ENCODE measurements around the gene ERO1B.
"Not testable (repeated sequence)": the region's sequence is repeated elsewhere in the genome, so short reads cannot be mapped to it uniquely, and the experiment has no call there.

ERO1B gene, protein sequence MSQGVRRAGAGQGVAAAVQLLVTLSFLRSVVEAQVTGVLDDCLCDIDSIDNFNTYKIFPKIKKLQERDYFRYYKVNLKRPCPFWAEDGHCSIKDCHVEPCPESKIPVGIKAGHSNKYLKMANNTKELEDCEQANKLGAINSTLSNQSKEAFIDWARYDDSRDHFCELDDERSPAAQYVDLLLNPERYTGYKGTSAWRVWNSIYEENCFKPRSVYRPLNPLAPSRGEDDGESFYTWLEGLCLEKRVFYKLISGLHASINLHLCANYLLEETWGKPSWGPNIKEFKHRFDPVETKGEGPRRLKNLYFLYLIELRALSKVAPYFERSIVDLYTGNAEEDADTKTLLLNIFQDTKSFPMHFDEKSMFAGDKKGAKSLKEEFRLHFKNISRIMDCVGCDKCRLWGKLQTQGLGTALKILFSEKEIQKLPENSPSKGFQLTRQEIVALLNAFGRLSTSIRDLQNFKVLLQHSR

DNA sequence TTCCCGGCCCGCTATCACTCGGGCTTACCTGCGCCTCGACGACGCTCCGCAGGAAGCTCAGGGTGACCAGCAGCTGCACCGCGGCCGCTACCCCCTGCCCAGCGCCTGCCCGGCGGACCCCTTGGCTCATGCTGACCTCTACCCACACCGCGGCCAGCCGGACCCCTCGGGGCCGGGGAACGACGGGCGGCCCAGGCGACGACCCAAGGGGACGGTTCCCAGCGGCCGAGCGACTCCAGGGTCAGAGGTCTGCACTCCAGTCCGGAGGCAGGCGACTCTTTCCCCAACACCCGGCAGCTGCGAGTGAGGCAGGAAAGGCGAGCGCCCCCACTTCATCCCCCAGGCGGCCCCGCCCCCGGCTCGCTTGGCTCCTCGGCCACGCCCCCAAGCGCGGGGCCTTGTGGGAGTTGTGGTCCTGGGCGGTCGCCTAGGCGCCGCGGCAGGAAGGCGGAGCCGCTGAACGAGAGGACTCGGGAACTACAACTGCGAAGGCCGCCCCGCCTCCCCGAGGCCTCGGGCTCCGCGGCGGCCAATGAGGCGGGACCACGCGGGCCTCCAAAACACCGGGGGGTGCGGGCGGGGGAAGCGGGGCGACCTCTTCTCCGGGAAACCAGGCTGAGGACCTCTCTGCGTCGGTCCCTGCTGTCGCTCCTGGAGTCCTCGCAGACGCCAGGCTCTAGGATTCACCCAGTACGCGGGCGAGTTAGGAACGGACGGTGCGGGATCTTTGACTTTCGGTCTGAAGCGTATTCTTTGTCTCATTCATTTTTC is at the start of gene ERO1B:
Gene ERO1B, minus strand, starts transcription at position 305 of the 771 bp plus-strand sequence. Its CDS starts 175 bp downstream, at position 130.
- peak; percentile 99 for DNase-seq

DNA sequence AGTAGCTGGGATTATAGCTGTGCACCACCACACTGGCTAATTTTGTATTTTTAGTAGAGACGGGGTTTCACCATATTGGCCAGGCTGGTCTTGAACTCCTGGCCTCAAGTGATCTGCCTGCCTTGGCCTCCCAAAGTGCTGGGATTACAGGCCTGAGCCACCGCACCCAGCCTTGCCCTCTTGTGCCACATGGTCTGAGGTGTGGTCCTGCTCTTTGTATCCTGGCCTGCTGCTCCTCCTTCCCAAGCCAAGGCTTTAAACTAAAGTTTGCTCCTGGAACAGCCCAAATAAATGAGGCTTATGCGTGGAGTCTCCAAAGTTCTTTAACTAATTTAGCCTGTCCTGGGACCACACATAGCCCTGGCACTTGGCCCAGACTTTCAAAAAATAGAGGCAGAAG is 49.7 kb upstream of the ERO1B start:
- DNase-seq = not testable (repeated sequence)

DNA sequence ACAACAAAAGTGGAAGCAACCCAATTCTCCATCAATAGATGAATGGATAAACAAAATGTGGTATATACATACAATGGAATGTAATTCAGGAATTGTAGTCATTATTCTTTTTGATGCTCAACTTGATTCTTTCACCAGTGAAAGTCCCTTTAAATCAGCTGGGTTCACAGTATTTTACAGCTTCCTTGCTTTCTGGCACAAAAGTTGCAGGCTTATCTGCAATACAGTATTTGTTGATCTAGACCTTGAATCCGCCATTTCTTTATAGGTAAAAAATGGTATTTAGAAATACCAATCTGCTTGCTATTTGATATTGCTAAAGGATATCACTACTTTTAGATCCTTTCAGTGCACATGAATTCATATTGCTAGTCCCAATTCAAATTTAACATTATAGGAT is 44.7 kb upstream of the ERO1B start:
- DNase-seq = no peak

DNA sequence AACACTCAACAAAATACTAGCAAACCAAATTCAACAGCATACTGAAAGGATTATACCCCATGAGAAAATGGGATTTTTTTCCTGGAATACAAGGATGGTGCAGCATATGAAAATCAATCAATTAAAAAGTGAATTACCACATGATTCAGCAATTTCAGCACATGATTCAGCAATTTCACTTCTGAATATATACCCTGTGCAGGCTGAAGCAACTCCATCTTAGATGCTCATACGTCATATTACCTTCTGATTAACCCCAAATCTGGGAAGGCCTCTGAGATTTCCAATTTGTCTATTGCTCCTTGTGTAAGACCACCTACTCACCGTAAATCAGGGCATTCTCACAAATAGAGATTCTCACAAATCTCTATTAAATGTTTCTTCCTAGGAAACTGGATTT is 43.8 kb upstream of the ERO1B start:
- no peak for DNase-seq

DNA sequence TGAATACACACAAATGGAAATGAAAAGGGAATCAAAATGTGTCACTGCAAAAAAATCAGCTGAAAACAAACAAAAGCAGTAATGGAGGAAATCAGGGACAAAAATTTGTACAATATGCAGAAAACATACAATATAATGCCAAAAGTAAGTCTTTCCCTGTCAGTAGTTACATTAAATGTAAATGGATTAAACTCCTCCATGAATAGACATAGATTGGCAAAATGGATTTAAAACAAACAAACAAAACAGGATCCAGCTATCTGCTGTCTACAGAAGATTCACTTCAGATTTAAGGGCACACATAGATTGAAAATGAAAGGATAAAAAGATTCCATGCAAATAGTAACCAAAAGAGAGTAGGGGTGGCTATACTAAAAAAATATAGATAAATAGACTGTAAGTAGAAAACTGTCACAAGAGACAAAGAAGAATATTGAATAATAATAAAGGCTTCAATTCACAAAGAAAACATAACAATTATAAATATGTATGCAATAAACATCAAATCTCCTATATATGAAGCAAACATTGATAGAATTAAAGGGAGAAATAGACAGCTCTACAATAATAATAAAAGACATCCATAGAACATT is 42.2 kb upstream of the ERO1B start:
- DNase-seq = no peak

DNA sequence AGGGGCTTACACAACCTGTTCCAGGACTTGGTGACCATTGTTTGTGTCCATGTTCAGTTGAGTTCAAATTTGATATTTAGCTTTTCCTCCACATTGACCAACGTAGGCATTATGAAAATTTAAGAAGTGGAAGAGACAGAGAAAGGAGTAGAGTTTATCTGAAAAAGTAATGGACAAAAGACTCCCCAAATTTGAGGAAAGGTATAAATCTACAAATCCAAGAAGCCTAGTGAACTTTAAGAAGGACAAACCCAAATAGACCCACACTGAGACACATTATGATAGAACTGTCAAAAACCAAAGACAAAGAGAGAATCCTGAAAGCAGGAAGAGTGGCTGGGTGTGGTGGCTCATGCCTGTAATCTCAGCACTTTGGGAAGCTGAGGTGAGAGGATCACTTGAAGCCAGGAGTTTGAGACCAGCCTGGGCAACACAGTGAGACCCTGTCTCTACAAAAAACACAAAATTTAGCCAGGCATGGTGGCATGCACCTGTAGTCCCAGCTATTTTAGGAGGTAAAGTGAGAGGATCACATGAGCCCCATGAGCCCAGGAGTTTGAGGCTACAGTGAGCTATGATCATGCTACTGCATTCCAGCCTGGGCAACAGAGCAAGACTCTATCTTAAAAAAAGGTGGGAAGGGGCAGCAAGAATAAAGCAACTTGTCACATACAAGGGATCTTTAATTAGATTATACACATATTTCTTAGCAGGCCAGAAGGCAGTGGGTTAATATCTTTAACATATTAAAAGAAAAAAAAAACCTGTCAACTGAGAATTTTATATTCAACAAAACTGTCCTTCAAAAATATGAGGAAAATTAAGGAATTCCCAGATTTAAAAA is 41.0 kb upstream of the ERO1B start:
- no peak for DNase-seq

DNA sequence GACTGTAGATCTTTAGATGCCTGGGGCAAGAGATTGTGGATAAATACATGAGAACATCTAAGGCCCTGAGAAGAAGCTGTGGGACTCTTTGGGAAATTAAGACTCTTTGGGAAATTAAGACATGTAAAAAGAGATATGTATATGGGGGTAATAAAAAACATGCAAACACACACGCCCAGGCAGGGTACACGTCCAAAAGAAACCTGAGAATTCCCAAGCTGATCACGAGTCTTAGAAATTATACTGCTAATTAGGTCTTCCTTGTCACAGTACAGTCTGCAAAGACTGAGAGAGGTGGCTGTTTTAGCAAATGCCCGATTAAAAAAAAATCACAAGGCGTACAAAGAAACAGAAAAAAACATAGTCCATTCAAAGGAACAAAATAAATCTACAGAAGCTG is 39.3 kb upstream of the ERO1B start:
- no peak for DNase-seq

DNA sequence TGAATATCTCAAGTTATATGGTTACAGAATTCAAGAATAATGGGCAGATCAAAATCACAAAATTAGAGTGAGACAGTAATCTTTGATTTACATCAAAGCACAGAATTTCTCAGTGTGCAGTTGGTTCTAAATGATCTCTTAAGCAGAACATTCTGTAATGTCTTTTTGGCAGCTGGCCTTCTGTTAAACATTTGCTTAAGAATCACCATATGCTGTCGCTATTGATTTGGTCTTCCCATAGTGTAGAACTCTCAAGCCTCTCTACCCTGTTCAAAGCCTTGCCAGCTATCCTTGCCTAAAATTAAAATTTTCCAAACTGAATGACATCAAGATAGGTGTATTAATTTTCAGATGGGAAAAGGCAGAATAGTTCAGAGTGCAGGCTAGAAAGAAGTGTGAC is 38.9 kb upstream of the ERO1B start:
- DNase-seq = no peak

DNA sequence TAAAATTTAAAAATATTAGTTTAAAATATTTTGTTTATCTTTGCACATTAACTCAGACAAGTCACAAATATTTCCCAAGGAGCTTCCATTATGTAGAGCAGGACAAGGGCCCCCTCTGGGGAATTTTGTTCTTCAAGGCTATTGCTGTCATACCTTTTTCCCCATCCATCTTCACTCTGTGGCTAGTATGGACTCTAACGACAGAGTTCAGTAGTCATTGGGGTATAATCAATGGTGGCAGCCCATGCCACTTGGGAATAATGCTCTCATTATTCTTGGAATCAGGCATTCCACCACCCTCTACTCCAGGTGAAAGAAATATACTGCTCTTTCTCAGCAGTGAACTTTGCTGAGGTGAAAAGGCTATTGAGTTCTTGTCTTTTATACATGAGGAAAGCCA is 38.5 kb upstream of the ERO1B start:
- DNase-seq = no peak

DNA sequence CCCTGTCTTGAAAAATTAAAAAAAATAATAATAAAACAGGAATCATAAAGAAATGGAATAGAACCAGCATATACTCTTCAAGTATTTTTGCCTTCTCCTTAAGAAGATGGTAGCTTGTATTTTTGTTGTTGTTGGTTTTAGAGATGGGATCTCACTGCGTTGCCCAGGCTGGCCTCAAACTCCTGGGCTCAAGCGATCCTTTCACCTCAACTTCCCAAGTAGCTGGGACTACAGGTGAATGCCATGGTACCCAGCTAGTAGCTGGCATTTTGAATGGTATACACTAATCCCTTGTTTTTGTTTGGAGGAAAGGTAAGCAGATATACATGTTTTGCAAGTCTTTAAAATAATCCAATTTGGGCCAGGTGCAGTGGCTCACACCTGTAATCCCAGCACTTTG is 34.7 kb upstream of the ERO1B start:
- DNase-seq = no peak

DNA sequence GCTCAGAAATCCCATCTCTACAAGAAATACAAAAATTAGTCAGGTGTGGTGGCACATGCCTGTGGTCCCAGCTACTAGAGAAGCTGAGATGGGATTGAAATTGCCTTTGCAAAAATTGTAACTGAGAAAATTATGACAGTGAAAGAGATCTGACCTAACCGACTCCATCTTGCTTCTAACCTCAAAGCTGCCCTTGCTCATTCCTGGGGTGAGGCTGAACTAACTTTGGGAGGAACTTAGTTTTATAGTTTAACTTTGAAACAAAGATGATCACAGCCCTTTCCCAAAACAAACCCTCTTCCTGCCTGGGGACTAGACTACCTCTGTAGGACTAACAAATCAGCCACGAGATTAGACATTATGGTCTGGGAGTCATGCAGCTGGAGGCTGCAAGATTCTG is 33.8 kb upstream of the ERO1B start:
- no peak for DNase-seq

DNA sequence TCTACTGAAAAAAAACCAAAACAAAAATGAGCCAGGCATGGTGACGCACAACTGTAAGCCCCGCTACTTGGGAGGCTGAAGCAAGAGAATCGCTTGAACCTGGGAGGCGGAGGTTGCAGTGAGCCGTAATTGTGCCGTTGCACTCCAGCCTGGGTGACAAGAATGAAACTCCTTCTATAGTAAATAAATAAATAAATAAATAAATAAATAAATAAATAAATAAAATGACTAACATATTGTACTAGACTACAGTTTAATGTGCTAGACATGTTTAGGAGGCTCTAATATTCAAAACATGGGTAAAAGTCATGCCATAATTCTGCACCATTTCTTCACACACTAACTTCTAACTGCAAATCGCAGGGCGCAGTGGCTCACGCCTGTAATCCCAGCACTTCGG is 33.3 kb upstream of the ERO1B start:
- no peak for DNase-seq

DNA sequence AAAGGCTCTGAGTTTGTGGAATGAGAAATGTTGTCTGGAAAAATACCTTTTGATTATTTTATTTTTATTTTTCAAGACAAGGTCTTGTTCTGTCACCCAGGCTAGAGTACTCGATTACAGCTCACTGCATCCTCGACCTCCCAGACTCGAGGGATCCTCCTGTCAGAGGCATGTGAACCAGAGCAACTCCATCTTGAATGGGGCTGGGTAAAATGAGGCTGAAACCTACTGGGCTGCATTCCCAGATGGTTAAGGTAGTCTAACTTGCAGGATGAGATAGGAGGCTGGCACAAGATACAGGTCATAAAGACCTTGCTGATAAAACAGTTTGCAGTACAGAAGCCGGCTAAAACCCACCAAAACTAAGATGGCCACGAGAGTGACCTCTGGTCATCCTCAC is 32.3 kb upstream of the ERO1B start:
- not testable (repeated sequence) for DNase-seq

DNA sequence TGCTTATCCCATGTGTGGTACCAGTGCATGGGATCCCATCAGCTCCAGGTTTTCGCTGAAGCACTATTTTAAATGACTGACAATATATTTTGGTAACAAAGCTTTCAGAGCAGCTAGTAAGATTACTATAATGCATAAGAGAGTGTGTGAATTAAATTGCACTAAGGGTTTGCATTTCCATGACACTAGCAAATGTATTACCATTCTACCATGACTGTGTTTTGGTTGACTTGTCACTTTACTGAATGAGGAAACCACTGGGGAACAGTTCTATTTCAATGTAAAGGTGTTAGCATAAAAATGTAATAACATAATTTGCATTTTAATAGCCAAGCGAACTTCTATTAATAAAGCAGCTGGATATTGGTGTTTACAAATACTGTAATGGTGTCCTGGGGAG is 31.7 kb upstream of the ERO1B start:
- DNase-seq = no peak

DNA sequence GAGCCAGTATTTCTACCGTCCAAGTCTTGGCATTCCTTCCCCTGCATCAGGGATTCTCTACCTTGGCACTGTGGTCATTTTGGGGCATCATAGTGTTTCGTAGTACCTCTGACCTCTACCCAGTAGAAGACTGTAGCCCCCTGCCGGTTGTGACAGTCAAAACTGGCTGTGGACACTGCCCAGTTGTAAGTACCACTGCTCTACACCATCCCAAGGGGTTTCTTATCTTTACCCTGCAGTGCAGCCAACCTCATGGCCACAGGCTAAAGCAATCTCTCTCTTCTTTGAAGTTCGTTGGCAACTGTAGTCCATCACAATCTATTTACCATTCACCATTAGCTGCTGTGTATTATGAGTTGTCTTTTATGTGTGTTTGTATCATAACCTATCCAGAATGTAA is 29.3 kb upstream of the ERO1B start:
- DNase-seq = peak; percentile 22

DNA sequence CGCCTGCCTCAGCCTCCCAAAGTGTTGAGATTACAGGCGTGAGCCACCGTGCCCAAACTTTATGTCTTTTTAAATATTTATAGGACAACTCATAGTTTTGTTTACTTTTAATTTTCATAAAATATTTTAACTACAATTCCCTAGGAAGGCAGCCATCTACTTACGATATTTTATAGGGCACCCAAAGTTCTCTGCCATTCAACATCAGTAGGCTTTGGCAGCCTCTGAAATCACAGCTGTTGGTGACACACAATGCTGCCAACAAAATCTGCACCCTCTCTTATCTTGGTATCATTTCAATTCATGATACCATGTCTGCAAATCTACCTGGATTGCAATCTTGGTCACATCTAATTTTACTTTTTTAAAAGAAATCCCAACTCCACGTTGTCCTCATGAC is 27.1 kb upstream of the ERO1B start:
- no peak for DNase-seq

DNA sequence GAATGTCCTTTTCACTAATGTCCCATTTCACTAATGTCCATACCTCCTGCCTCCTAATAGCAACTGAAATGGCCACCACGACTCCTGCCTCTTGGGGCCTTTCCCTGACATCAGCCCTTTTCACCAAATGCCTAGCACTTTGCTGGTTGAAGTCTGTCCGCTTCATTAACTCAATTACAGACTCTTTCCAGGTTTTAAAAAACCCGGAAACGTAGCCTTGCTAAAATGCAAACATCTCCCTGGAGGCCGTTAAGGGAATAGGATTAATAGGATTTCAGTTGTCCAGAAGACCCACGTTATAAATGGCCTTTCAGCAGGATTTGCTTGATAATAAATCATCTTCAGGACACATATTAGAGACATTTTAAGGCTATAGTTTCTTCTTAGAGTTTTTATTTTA is 25.7 kb upstream of the ERO1B start:
- DNase-seq = no peak

DNA sequence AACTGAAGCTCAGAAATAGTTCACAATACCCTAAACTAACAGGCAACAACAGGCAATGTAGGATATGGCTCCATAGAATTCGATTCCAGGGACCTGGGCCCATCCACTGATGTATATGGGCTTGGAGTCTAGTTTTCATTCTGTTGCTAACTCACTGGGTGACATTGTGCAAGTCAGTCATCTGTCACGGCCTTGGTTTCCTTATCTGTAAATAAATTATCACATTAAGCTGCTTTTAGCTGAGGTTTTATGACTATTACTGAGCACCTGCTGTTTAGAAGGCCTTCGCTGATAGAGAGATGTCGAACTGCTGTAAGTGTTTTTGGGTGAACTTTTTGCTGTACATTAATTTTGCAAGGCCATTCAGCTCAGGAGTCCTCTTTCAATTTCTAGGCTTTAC is 22.9 kb upstream of the ERO1B start:
- DNase-seq = no peak

DNA sequence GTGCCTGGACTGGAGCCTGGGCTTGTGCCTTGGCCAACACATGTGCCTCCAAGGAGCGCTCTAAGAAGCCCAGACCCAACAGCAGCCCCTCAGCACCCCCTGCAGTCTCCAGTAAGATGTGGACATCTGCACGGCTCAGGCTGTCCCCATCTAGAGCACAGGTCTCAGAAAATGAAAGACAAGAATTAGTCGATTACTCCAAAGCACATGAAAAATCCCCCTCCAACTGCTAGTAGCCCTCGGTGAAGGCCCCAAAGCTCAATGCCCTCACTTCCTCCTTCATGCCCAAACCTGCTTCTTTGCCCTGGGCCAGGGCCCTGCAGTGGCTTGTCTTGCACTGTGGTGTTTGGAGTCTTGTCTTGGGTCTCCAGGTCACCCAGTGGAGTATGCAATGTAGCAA is 21.9 kb upstream of the ERO1B start:
- no peak for DNase-seq

DNA sequence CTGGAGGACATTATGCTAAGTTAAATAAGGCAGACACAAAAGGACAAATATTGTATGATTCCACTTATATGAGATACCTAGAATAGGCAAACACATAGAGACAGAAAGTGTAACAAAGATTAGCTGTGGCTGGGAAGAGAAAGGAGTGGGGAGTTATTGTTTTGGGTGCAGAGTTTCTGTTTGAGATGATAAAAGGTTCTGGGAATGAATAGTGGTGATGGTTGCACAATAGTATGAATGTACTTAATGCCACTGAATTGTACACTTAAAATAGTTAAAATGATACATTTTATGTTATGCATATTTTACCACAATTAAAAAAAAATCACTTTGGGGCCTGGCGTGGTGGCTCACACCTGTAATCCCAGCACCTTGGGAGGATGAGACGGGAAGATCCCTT is 21.2 kb upstream of the ERO1B start:
- DNase-seq = no peak

DNA sequence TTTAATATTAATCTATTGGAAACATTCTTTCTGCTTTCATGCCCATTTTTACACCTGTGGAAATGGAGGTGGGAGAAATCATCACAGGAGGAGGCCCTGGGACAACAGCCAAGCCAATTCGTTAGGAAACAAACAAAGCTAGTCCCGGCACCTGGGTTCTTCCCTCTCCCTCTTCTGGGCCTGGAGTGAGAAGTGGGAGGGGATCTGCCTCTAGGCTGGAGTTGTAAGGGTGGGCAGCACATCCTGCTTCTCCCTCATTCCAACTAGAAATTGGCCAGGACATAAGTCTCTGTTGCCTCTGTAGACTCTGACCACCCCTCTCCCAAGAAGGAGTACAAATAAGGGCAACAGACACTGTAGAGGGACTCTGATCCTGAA is 20.2 kb upstream of the ERO1B start:
- DNase-seq = no peak

DNA sequence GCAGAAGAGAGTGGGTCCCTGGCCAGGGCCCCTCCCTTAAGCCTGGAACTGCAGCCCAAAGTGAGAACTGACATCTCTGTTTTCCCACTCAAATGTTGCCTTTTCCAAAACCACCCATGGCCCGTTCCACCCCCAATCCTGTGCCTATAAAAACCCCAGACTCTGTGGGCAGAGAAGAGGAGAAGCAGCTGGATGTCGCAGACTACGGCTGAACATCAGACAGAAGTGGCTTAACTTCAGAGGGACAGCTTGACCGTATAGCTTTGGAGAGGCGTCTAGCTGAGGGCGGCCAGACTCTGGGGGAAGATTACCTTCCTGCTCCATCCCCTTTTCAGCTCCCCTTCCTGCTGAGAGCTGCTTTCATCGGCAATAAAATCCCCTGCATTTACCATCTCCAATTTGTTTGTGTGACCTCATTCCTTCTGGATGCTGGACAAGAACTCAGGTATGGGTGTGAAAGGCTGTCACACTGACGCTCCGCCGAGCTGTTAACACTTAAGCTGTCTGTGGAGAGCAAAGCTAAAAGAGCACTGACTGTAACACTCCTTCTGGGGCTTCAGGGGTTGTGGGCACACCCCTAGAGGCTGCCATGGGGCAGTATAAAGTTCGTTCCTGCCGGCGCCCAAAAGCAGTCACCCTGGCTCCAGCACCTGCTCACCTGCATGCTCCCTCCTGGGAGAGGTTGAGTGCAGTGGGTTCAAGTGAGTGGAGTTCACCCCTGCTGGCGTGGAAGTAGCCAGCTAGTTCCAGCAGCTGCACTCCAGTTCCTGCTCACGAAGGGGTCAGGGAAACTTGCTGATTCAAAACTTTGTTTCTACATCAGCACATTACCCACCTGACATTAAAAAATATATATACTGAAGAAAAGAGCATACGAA is 19.6 kb upstream of the ERO1B start:
- no peak for DNase-seq
